HL-60 (cell line): ENCODE results near the gene PTPRK.

Experiments used
- GABPA ChIP-seq: IDR thresholded peaks from 2 replicates; pipeline ENCODE4 v1.6.1; 2012; ENCODE audit warnings: low read depth
- POLR2AphosphoS5 ChIP-seq: IDR thresholded peaks from 2 replicates; pipeline ENCODE4 v1.6.1; 2012; ENCODE audit warnings: low read depth
- SPI1 ChIP-seq: IDR thresholded peaks from 2 replicates; pipeline ENCODE4 v1.6.1; 2012; ENCODE audit warnings: low read depth, mild to moderate bottlenecking, borderline replicate concordance
- TF ChIP-seq, protein P1 (sequence below): IDR thresholded peaks from one replicate; pipeline ENCODE4 v1.5.1; 2011; ENCODE audit warnings: low read length, control low read depth, inconsistent platforms; ENCODE audit not compliant: insufficient read depth
- TF ChIP-seq, protein P2 (sequence below): IDR thresholded peaks from 2 replicates; pipeline ENCODE4 v1.6.1; 2012; ENCODE audit warnings: low read depth; ENCODE audit not compliant: insufficient replicate concordance

DNA sequence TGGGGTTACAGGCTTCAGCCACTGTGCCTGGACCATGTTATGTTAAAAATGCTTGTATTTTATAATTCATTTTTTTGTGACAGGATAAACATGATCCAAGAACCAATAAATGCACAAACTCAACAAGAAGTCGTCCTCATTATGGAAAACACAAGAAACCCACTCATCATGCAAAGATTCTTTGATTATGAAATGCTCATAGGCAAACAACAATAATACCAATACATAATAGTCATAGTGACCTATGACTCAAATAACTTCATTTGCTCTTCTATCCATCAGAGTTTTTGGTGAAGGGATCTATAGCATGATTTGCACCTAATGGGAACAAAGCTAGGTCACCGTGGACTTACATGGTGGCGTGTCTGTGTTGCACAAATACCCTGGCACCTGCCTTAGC is 402.5 kb downstream of the PTPRK start:
- TF ChIP-seq POLR2AphosphoS5 (no peak), GABPA (no peak), SPI1 (no peak)
- TF ChIP-seq, protein P1, sequence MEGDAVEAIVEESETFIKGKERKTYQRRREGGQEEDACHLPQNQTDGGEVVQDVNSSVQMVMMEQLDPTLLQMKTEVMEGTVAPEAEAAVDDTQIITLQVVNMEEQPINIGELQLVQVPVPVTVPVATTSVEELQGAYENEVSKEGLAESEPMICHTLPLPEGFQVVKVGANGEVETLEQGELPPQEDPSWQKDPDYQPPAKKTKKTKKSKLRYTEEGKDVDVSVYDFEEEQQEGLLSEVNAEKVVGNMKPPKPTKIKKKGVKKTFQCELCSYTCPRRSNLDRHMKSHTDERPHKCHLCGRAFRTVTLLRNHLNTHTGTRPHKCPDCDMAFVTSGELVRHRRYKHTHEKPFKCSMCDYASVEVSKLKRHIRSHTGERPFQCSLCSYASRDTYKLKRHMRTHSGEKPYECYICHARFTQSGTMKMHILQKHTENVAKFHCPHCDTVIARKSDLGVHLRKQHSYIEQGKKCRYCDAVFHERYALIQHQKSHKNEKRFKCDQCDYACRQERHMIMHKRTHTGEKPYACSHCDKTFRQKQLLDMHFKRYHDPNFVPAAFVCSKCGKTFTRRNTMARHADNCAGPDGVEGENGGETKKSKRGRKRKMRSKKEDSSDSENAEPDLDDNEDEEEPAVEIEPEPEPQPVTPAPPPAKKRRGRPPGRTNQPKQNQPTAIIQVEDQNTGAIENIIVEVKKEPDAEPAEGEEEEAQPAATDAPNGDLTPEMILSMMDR: no peak
- TF ChIP-seq, protein P2, sequence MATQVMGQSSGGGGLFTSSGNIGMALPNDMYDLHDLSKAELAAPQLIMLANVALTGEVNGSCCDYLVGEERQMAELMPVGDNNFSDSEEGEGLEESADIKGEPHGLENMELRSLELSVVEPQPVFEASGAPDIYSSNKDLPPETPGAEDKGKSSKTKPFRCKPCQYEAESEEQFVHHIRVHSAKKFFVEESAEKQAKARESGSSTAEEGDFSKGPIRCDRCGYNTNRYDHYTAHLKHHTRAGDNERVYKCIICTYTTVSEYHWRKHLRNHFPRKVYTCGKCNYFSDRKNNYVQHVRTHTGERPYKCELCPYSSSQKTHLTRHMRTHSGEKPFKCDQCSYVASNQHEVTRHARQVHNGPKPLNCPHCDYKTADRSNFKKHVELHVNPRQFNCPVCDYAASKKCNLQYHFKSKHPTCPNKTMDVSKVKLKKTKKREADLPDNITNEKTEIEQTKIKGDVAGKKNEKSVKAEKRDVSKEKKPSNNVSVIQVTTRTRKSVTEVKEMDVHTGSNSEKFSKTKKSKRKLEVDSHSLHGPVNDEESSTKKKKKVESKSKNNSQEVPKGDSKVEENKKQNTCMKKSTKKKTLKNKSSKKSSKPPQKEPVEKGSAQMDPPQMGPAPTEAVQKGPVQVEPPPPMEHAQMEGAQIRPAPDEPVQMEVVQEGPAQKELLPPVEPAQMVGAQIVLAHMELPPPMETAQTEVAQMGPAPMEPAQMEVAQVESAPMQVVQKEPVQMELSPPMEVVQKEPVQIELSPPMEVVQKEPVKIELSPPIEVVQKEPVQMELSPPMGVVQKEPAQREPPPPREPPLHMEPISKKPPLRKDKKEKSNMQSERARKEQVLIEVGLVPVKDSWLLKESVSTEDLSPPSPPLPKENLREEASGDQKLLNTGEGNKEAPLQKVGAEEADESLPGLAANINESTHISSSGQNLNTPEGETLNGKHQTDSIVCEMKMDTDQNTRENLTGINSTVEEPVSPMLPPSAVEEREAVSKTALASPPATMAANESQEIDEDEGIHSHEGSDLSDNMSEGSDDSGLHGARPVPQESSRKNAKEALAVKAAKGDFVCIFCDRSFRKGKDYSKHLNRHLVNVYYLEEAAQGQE: no peak
